Body of pancreas (tissue), 4 donors: ENCODE data around the gene MBTPS1.

ENCODE experiments used
- CTCF ChIP-seq, 7 experiments: fragments of 450-650 bp in 4 of 7; fragments of 200-600 bp in 3 of 7; sonication (generic) in 3 of 7; IDR thresholded peaks; one replicate each; pipeline ENCODE4 v1.5.1; 2016 to 2019; ENCODE audit warnings: antibody characterized with exemption in 7 of 7
- POLR2A ChIP-seq, 3 donors: fragments of 450-650 bp; IDR thresholded peaks; one replicate each; pipeline ENCODE4 v1.6.1; 2016; ENCODE audit warnings: antibody characterized with exemption in 3 of 3, mild to moderate bottlenecking in 2 of 3

GRCh38 chr16:84138500-84138823 is 21.7 kb upstream of the MBTPS1 start:
- TF ChIP-seq POLR2A (IDR thresholded peaks at IDR 0.05) (no peak), CTCF (IDR thresholded peaks at IDR 0.05) (no peak)
